ENCODE results near the gene FAM181A.

FAM181A gene

GRCh38 chr14:93926873-93927799 lies at the start of gene FAM181A:
Gene FAM181A (plus strand): TSS chr14:93927344. CDS start chr14:93928286, 942 bp downstream.
- DNase-seq (ENCODE audit: low read depth in 2 of 2), result no peak

GRCh38 chr14:93878212-93878611 lies 48.9 kb upstream of the FAM181A start:
- no peak for DNase-seq (ENCODE audit: low read depth in 2 of 2)

GRCh38 chr14:93878871-93879270 lies 48.3 kb upstream of the FAM181A start:
- DNase-seq (ENCODE audit: low read depth in 2 of 2), result no peak

GRCh38 chr14:93879362-93879983 lies 47.7 kb upstream of the FAM181A start:
- no peak for DNase-seq (ENCODE audit: low read depth in 2 of 2)

DNA sequence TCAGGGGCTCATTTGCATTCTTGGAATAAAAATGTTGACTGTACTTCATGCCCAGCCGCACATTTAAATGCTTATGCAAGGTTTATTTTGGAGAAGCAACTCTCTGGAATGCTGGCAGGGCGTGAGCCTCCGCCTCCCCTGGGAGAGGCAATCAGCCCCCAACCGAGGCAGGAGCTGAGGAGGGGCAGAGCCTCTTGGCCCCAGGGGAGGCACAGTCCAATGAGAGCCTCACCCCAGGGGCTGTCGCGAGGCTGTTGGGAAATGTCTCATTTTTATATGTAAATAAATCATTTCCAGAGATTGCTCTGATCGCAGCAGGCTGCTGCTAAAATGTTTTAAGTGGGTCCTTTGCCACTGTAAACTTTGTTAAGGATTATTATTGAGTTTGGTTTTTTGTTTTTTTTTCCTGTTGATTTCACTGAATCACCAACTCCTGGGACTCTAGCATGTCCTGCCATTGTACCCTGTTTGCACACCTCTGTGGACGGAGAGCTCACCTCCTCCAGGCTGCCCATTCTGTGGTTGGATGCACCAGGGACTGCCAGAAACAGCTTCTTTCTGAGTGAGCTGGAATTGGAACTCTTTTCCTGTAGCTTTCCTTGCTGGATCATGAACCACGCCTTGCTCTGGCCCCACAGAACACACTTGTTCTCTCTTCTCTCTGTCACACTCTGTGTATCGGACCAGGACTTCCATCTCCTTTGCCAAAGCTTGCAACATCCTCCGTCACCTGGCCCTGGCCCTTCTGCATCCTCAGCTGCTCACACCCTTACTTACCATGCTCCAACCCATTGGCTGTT lies 46.9 kb upstream of the FAM181A start:
- DNase-seq (ENCODE audit: low read depth in 2 of 2), result no peak

DNA sequence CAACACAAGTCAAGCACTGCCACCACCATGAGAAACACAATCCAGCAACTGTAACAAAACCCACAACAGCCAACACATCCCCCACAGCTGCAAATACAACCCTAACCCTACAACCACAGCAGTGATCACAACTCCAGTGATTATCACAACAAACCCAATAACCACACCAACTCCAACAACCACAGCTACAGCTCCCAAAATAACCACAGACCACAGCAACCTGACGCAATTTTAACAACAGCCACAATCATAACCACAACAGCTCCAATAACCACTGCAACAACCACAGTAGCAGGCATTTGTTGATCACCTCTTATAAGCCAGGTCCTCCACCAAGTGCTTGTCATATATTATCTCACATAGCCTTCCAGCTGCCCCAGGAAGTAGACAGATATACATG lies 42.2 kb upstream of the FAM181A start:
- no peak for DNase-seq (ENCODE audit: low read depth in 2 of 2)

DNA sequence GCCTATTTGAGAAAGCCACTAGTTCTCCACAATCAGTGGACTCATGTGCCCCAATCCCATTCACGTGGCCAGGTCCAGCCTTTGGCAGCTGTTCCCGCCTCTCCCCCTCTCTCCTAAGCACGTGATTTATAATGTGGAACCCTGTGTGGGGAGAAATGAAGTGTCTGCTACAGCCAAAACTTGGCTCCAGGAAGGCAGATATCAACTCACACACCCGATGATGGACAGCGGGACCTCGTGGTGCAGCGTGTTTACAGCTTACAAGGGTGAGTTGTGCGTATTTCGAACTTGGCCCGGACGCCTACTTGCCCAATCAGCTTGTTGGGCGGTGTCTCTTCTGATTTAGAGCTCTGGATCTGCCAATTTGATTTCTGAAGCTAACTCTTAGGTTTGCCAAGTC lies 38.1 kb upstream of the FAM181A start:
- no peak for DNase-seq (ENCODE audit: low read depth in 2 of 2)

DNA sequence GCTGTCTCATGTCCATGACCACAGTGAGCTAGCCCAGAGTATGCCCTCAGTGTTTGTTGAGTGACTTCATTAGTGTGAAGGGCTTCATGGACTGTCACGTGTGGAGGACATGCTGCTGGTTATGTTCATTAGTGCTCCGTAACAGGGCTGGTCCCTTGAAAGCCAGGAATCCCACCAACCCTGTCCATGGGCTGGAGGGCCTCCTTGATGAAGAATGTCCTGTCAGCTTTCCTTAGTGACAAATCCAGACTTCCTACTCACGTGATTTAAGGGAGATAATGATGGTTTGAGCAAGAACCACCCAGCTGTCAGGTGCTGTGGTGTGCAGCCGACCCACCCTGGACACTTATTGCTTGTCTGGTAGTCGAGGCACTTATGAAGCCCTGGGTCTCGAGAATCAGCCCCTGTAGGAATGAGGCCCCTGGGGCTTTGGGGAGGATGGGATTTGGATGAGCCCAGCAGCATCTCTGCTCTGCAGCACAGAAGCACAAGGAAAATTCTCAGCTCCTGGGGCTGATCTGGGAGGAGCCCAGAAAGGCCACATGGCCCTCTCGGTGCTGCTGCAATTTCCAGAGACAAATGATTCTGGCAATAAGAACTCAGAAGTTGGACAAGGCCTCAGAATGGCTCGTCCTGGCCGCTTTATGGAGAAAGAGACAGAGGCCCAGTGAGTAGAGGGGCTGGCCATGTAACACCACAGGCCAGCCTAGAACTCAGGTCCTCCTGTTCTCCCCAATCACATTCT lies 37.2 kb upstream of the FAM181A start:
- no peak for DNase-seq (ENCODE audit: low read depth in 2 of 2)

DNA sequence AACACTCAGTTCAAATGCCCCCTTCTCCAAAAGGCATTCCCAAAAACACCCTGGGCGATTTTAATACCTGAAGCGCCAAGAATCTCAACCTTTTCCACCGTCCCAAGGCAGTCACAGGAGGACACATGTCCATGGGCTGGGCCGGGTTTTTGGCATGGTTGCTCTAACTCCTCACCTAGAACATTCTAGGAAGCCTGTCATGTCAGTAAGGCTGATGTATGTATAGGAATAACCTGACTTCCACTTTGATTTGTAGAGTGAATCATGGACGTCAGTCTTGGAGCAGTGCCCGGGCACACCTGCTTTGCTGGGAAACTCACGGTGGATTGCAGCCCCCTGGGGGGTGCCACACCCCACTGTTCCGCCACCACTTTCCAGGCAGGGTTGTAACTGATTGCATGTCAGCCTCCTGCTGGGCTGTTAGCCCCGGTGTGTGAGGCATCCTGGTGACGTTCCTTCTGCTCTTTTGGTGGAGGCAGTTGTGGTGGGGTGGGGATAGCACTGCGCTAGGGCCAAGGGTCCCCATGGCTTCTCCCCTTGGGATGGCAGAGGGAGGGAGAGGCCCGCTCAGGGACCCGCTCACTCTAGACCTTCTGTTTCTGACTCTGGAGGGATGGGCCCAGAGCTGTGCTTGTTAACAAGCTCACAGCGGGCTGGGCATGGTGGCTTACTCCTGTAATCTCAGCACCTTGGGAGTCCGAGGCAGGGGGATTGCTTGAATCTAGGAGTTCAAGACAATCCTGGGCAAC lies 35.2 kb upstream of the FAM181A start:
- no peak for DNase-seq (ENCODE audit: low read depth in 2 of 2)

DNA sequence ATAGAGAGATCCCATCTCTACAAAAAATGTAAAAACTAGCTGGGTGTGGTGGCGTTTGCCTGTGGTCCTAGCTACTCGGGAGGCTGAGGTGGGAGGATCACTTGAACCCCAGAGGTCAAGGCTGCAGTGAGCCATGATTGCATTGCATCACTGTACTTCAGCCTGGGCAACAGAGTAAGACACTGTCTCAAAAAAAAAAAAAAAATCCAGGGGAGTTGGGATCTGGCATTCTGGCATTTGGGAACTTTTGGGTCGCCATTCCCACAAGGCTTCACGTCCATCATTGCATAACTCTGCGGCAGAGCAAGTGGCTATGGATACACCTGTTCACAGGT lies 34.7 kb upstream of the FAM181A start:
- no peak for DNase-seq (ENCODE audit: low read depth in 2 of 2)

- DNase-seq (ENCODE audit: low read depth in 2 of 2), result peak; percentile 54 to 73
These were observed 34.1 kb upstream of the FAM181A start for GRCh38 chr14:93892923-93893558.

GRCh38 chr14:93893661-93894261 lies 33.4 kb upstream of the FAM181A start:
- DNase-seq (ENCODE audit: low read depth in 2 of 2), result no peak

DNA sequence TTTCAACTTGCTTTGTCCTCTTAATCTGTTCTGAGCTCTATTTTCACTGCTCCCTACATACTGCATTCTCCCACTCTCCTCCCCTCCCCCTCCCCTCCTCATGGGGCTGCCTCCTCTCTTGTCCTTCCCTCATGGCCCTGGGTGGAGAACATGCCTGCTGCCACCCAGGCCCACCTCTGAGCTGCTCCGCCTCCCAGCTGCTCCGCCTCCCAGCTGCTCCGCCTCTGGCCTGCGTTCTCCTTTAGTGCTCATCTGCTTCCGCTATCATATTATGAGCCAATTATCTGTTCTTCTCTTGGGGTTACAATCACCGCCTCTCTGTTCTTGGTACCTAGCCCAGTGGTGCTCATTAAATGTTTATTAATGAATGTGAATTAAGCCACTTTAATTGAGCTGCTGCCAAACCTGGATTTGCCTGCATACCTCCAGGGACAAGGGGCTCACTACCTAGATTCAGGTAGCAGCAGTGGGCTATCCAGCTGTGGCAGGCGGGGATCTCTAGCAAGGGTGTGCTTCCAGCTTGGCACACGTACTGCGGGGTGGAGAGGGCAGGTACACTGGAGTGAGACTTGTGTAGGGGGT lies 32.0 kb upstream of the FAM181A start:
- DNase-seq (ENCODE audit: low read depth in 2 of 2), result no peak

DNA sequence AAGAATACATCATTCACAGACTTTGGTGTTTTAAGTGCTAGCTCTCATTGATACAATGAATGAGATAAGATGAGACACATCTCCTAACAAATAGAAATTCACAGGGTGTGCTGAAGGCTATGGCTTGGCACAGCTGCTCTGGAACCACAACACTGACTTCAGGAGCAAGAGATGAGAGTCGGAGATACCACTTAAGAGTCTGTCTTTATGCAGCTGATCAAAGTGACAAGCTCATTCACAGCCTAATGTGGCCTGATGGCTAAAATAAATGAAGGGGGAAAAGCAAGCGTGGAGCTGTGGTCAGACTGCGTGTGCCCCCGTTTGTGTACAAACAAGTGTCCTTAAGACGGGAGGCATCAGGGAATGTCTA lies 29.7 kb upstream of the FAM181A start:
- DNase-seq (ENCODE audit: low read depth in 2 of 2), result no peak

DNA sequence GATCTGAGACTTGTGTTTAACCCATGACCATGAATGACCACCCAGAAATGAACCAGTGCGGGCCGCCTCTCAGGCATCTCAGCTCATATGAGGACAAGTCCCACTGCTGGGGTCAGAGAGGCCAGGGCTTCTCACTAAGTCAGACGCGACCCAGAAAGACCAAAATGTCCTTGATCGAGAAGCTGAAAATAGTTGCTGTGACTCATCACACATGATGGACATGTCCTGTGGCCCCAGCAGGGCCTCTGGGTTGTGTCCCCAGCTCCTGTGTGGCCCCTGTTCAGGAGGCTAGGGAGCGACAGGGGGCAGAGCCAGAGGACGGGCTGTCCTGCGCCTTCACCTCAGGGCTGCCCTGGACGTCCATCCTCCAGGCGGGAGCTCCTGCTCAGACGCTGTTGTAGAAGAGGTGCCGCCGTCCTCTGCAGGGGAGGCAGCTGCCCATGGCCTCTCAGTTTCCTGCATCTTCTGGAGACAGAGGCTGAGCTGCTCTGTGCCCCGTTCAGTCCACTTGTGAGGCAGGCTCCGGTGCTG lies 29.0 kb upstream of the FAM181A start:
- no peak for DNase-seq (ENCODE audit: low read depth in 2 of 2)

- DNase-seq (ENCODE audit: low read depth in 2 of 2), result no peak
These were observed 28.4 kb upstream of the FAM181A start for GRCh38 chr14:93898731-93899130.

GRCh38 chr14:93901813-93902212 lies 25.3 kb upstream of the FAM181A start:
- DNase-seq (ENCODE audit: low read depth in 2 of 2), result no peak

GRCh38 chr14:93902619-93903307 lies 24.4 kb upstream of the FAM181A start:
- DNase-seq (ENCODE audit: low read depth in 2 of 2), result no peak

Data from activated CD4-positive, alpha-beta T cell treated with anti-CD3 and anti-CD28 coated beads for 24 hours (primary cell).